Lung (tissue), 12 donors: ENCODE results near the gene EIF3L. TPM values are rescaled to one million over a fixed set of nuclear protein-coding genes. Genes with fewer than 3 reads are reported as not detected.

Experiments used
- ATAC-seq: fragments of 200-7000 bp; cut with Tn5 transposase; one replicate; pipeline ENCODE4 v1.9.1; 2020; ENCODE audit warnings: moderate number of reproducible peaks; ENCODE audit not compliant: insufficient read depth, low FRiP score
- DNase-seq, 3 donors: peaks; one replicate each; pipeline ENCODE4 v3.0.0-alpha.2; 2013 to 2017
- H3K27ac ChIP-seq, 2 donors: one replicate each; pipeline ENCODE4 v1.5.1; 2013; ENCODE audit warnings: mild to moderate bottlenecking in 2 of 2, moderate library complexity in 2 of 2, control low read depth in 1 of 2, inconsistent platforms in 1 of 2, low read depth in 1 of 2, low read length in 1 of 2
- H3K27me3 ChIP-seq, 3 donors: one replicate each; pipeline ENCODE4 v1.5.1; 2013; ENCODE audit warnings: low read length in 2 of 3; ENCODE audit not compliant: control insufficient read depth in 3 of 3, insufficient read depth in 3 of 3
- H3K36me3 ChIP-seq, 4 donors: one replicate each; pipeline ENCODE4 v1.5.1; 2013; ENCODE audit warnings: low read length in 4 of 4, mild to moderate bottlenecking in 1 of 4, moderate library complexity in 1 of 4; ENCODE audit not compliant: control insufficient read depth in 4 of 4, insufficient read depth in 4 of 4
- H3K4me1 ChIP-seq, 5 donors: one replicate each; pipeline ENCODE4 v1.5.1; 2013; ENCODE audit warnings: low read length in 5 of 5, mild to moderate bottlenecking in 2 of 5, moderate library complexity in 1 of 5; ENCODE audit not compliant: control insufficient read depth in 5 of 5, insufficient read depth in 5 of 5
- H3K4me3 ChIP-seq: one replicate; pipeline ENCODE4 v1.5.1; 2013; ENCODE audit warnings: mild to moderate bottlenecking, control low read depth, moderate library complexity
- H3K9ac ChIP-seq, 2 donors: one replicate each; pipeline ENCODE4 v1.5.1; 2013; ENCODE audit warnings: low read length in 2 of 2, control low read depth in 1 of 2; ENCODE audit not compliant: insufficient read depth in 1 of 2
- H3K9me3 ChIP-seq, 4 donors: one replicate each; pipeline ENCODE4 v1.5.1; 2013; ENCODE audit warnings: low read length in 3 of 4, mild to moderate bottlenecking in 1 of 4, moderate library complexity in 1 of 4; ENCODE audit not compliant: control insufficient read depth in 4 of 4, insufficient read depth in 3 of 4
- WGBS, 2 donors: extraction: QIAGEN DNeasy Blood & Tissue Kit; methylation state at CpG; one replicate each; pipeline ENCODE4 v1.1.7; 2013; 5-methylcytosine and 5-hydroxymethylcytosine counted together
- polyA plus RNA-seq, 2 donors: library from polyadenylated mRNA; stranded (reverse); fragments of 200-250 nt; gene quantifications; one replicate each; pipeline ENCODE4 v1.2.1, GENCODE V29; 2013
- total RNA-seq, 2 donors: library from RNA; depleted of rRNA in 1 of 2; stranded (reverse); fragments of >200 nt in 1 of 2; gene quantifications; one replicate each; pipeline ENCODE4 v1.2.1, GENCODE V29; 2014 to 2021
- TF ChIP-seq, protein P1 (sequence below): IDR thresholded peaks from 2 replicates; pipeline ENCODE4 v1.5.1; 2012; ENCODE audit warnings: mild to moderate bottlenecking; ENCODE audit errors: control extremely low read depth, extremely low read depth
- donor health status: control.
- donor health status: control.
- donor health status: Bipolar disorder and iron deficiency.
- donor health status: healthy.
- donor health status: DM: yes; HTN: yes; CAD: no.

Gene EIF3L
- total and polyA plus RNA-seq, 4 donors: 175 to 420 (median 252) TPM

- Histone ChIP-seq H3K9ac (no peak overlapping the region), H3K4me3 (no peak overlapping the region), H3K27me3 (peaks cover 0 to 6% (median 0%) of the 10 kb centered on the region in 3 donors), H3K36me3 (peaks cover 10 to 55% (median 15%) of the 10 kb centered on the region in 4 donors), H3K27ac (peak overlapping the region in 1 of 2 donors; percentile 41), H3K4me1 (peaks cover 0 to 4% (median 0%) of the 10 kb centered on the region in 5 donors), H3K9me3 (no peaks in the 10 kb centered on the region)
- 79 to 86% methylated on average over 3 of the region's 3 CpGs for WGBS, 2 donors
- no peak for ATAC-seq
- TF ChIP-seq, protein P1, sequence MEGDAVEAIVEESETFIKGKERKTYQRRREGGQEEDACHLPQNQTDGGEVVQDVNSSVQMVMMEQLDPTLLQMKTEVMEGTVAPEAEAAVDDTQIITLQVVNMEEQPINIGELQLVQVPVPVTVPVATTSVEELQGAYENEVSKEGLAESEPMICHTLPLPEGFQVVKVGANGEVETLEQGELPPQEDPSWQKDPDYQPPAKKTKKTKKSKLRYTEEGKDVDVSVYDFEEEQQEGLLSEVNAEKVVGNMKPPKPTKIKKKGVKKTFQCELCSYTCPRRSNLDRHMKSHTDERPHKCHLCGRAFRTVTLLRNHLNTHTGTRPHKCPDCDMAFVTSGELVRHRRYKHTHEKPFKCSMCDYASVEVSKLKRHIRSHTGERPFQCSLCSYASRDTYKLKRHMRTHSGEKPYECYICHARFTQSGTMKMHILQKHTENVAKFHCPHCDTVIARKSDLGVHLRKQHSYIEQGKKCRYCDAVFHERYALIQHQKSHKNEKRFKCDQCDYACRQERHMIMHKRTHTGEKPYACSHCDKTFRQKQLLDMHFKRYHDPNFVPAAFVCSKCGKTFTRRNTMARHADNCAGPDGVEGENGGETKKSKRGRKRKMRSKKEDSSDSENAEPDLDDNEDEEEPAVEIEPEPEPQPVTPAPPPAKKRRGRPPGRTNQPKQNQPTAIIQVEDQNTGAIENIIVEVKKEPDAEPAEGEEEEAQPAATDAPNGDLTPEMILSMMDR: no peak
- DNase-seq: no peak
Measured at GRCh38 chr22:37925330-37925729, 76.1 kb downstream of the EIF3L start.

GRCh38 chr22:37925767-37926166 is 76.5 kb downstream of the EIF3L start:
- Histone ChIP-seq H3K9me3 (no peaks in the 10 kb centered on the region), H3K27ac (no peak overlapping the region), H3K4me3 (no peak overlapping the region), H3K4me1 (peaks cover 0 to 5% (median 0%) of the 10 kb centered on the region in 5 donors), H3K36me3 (peaks cover 10 to 55% (median 15%) of the 10 kb centered on the region in 4 donors), H3K9ac (no peak overlapping the region), H3K27me3 (peaks cover 0 to 6% (median 0%) of the 10 kb centered on the region in 3 donors)
- 91 to 94% methylated on average over 13 to 15 of the region's 15 CpGs for WGBS, 2 donors
- DNase-seq (no peak), ATAC-seq (no peak)
- TF ChIP-seq, protein P1: no peak

DNA sequence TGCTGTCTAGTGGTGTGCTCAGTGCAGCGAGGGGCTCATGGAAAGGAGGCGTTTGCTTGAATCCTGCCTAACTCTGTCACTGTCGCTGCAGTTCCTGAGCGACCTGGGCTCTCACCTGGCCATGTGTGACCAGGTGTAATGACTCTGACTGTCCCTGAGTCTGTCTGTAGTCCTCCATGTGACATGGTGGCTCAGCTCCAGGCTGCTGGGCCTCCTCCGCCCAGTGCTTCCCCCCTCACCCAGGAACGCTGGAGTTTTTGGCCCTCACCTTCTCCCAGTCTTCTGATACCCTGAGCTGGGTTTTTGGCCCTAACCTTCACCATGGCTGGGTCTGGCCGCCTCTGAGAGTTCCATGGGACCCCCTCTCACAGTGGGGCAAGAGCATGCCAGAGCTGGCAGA is 77.1 kb downstream of the EIF3L start:
- peaks cover 0 to 7% (median 0%) of the 10 kb centered on the region in 5 donors for H3K4me1 ChIP-seq
- peaks cover 0 to 6% (median 0%) of the 10 kb centered on the region in 3 donors for H3K27me3 ChIP-seq
- ATAC-seq (no peak), DNase-seq (no peak)
- H3K4me3 ChIP-seq: no peak overlapping the region
- WGBS, 2 donors: 93 to 96% methylated on average over 7 of the region's 7 CpGs
- H3K36me3 ChIP-seq: peaks cover 10 to 55% (median 15%) of the 10 kb centered on the region in 4 donors
- H3K9ac ChIP-seq: no peak overlapping the region
- TF ChIP-seq, protein P1: no peak
- H3K9me3 ChIP-seq: no peaks in the 10 kb centered on the region
- no peak overlapping the region for H3K27ac ChIP-seq
